Progenitor cell of endocrine pancreas (in vitro differentiated cells): ENCODE data around the gene HAPLN2. TPM values are rescaled to one million over a fixed set of nuclear protein-coding genes. Genes with fewer than 3 reads are reported as not detected.
A peak's percentile ranks its signal among the peaks of the same experiment; 100 is the strongest.

Experiments used
- DNase-seq: peaks from one replicate; pipeline ENCODE4 v3.0.0; 2021; ENCODE audit warnings: low spot score; ENCODE audit not compliant: unreplicated experiment
- H3K27ac Mint-ChIP-seq: 2 replicates; pipeline ENCODE4 v1.8.0; 2021; ENCODE audit warnings: mild to moderate bottlenecking, moderate library complexity, mixed read lengths
- H3K27me3 Mint-ChIP-seq: 2 replicates; pipeline ENCODE4 v1.8.0; 2021; ENCODE audit warnings: mixed read lengths
- H3K36me3 Mint-ChIP-seq: 2 replicates; pipeline ENCODE4 v1.8.0; 2022; ENCODE audit warnings: mixed read lengths; ENCODE audit not compliant: insufficient read depth
- H3K4me1 Mint-ChIP-seq: 2 replicates; pipeline ENCODE4 v1.8.0; 2021; ENCODE audit warnings: low read depth, mixed read lengths
- H3K4me3 Mint-ChIP-seq: 2 replicates; pipeline ENCODE4 v1.8.0; 2021; ENCODE audit warnings: low read depth, mild to moderate bottlenecking, moderate library complexity, mixed read lengths
- H3K9me3 Mint-ChIP-seq: 2 replicates; pipeline ENCODE4 v1.8.0; 2021; ENCODE audit warnings: low read depth, mixed read lengths
- CTCF ChIP-seq: fragments of 200-600 bp; sonication (generic); IDR thresholded peaks from one replicate; pipeline ENCODE4 v1.5.0; 2021; ENCODE audit warnings: antibody characterized with exemption, mild to moderate bottlenecking; ENCODE audit not compliant: unreplicated experiment
- total RNA-seq: library from RNA; stranded (reverse); gene quantifications from 2 replicates; pipeline ENCODE4 v1.2.1, GENCODE V29; 2021

Gene HAPLN2
- total RNA-seq, 1 donor from 2014 or later, result 0.38 TPM

GRCh38 chr1:156612666-156613065 is 6.5 kb upstream of the HAPLN2 start:
- TF ChIP-seq CTCF, result no peak
- Mint-ChIP-seq H3K9me3 (no peaks in the 10 kb centered on the region), H3K36me3 (no peaks in the 10 kb centered on the region), H3K27me3 (peaks cover 23% of the 10 kb centered on the region), H3K4me3 (no peak overlapping the region), H3K4me1 (peaks cover 11% of the 10 kb centered on the region), H3K27ac (no peak overlapping the region)
- no peak for DNase-seq

- no peaks in the 10 kb centered on the region for H3K9me3 Mint-ChIP-seq
- peaks cover 11% of the 10 kb centered on the region for H3K4me1 Mint-ChIP-seq
- no peak for DNase-seq
- no peak for TF ChIP-seq CTCF
- H3K27me3 Mint-ChIP-seq, result peaks cover 42% of the 10 kb centered on the region
- H3K27ac Mint-ChIP-seq, result no peak overlapping the region
- H3K36me3 Mint-ChIP-seq, result no peaks in the 10 kb centered on the region
- no peak overlapping the region for H3K4me3 Mint-ChIP-seq
These were observed 3.3 kb upstream of the HAPLN2 start for GRCh38 chr1:156615946-156616345.

GRCh38 chr1:156616463-156616862 is 2.8 kb upstream of the HAPLN2 start:
- DNase-seq, result no peak
- no peak for TF ChIP-seq CTCF
- Mint-ChIP-seq H3K4me3 (no peak overlapping the region), H3K36me3 (no peaks in the 10 kb centered on the region), H3K9me3 (no peaks in the 10 kb centered on the region), H3K27me3 (peaks cover 47% of the 10 kb centered on the region), H3K27ac (no peak overlapping the region), H3K4me1 (peaks cover 11% of the 10 kb centered on the region)

- H3K27me3 Mint-ChIP-seq, result peaks cover 68% of the 10 kb centered on the region
- no peak overlapping the region for H3K27ac Mint-ChIP-seq
- H3K4me3 Mint-ChIP-seq, result no peak overlapping the region
- no peak for DNase-seq
- no peaks in the 10 kb centered on the region for H3K36me3 Mint-ChIP-seq
- no peaks in the 10 kb centered on the region for H3K9me3 Mint-ChIP-seq
- peaks cover 4% of the 10 kb centered on the region for H3K4me1 Mint-ChIP-seq
- no peak for TF ChIP-seq CTCF
These were observed 354 bp downstream of the HAPLN2 start for GRCh38 chr1:156619582-156619955.

- Mint-ChIP-seq H3K4me3 (peak overlapping the region; percentile 26), H3K36me3 (no peaks in the 10 kb centered on the region), H3K9me3 (no peaks in the 10 kb centered on the region), H3K27ac (no peak overlapping the region), H3K27me3 (peaks cover 77% of the 10 kb centered on the region), H3K4me1 (peaks cover 3% of the 10 kb centered on the region)
- DNase-seq, result no peak
- no peak for TF ChIP-seq CTCF
These were observed 3.5 kb downstream of the HAPLN2 start for GRCh38 chr1:156622581-156623297.
